Type B pancreatic cell (in vitro differentiated cells): ENCODE measurements around the gene GCAT. TPM values are rescaled to one million over a fixed set of nuclear protein-coding genes. Genes with fewer than 3 reads are reported as not detected.

Experiments used
- DNase-seq: peaks from one replicate; pipeline ENCODE4 v3.0.0; 2021; ENCODE audit warnings: mixed read lengths; ENCODE audit not compliant: unreplicated experiment; ENCODE audit errors: extremely low spot score
- H3K27ac Mint-ChIP-seq: 2 replicates; pipeline ENCODE4 v1.8.0; 2021; ENCODE audit warnings: mild to moderate bottlenecking, mixed read lengths
- H3K27me3 Mint-ChIP-seq: 2 replicates; pipeline ENCODE4 v1.8.0; 2021; ENCODE audit warnings: mixed read lengths
- H3K36me3 Mint-ChIP-seq: 2 replicates; pipeline ENCODE4 v1.8.0; 2021; ENCODE audit warnings: mixed read lengths
- H3K4me1 Mint-ChIP-seq: one replicate; pipeline ENCODE4 v1.8.0; 2021; ENCODE audit warnings: mixed read lengths; ENCODE audit not compliant: unreplicated experiment
- H3K4me3 Mint-ChIP-seq: 2 replicates; pipeline ENCODE4 v1.8.0; 2021; ENCODE audit warnings: mild to moderate bottlenecking, mixed read lengths
- H3K9me3 Mint-ChIP-seq: 2 replicates; pipeline ENCODE4 v1.8.0; 2021; ENCODE audit warnings: mixed read lengths
- CTCF ChIP-seq: fragments of 200-600 bp; sonication (generic); conservative IDR thresholded peaks from 2 replicates; pipeline ENCODE4 v1.5.0; 2021; ENCODE audit warnings: antibody characterized with exemption, mild to moderate bottlenecking
- total RNA-seq: library from RNA; stranded (reverse); gene quantifications from 2 replicates; pipeline ENCODE4 v1.2.1, GENCODE V29; 2021; ENCODE audit warnings: low replicate concordance

Gene GCAT
- total RNA-seq, 1 donor from 2014 or later, result 27.4 TPM

- no peak for DNase-seq
- H3K27ac Mint-ChIP-seq, result peak overlapping the region; percentile 72
- no peak for TF ChIP-seq CTCF
- H3K4me1 Mint-ChIP-seq, result peaks cover 26% of the 10 kb centered on the region
- H3K27me3 Mint-ChIP-seq, result no peaks in the 10 kb centered on the region
- H3K36me3 Mint-ChIP-seq, result no peaks in the 10 kb centered on the region
- no peak overlapping the region for H3K4me3 Mint-ChIP-seq
- H3K9me3 Mint-ChIP-seq, result no peaks in the 10 kb centered on the region
These were observed 25.2 kb upstream of the GCAT start for GRCh38 chr22:37782340-37783168.

GRCh38 chr22:37784829-37785495, 22.8 kb upstream of the GCAT start:
- H3K27me3 Mint-ChIP-seq, result no peaks in the 10 kb centered on the region
- H3K36me3 Mint-ChIP-seq, result no peaks in the 10 kb centered on the region
- DNase-seq, result no peak
- no peak for TF ChIP-seq CTCF
- peak overlapping the region; percentile 35 for H3K4me3 Mint-ChIP-seq
- no peaks in the 10 kb centered on the region for H3K9me3 Mint-ChIP-seq
- H3K27ac Mint-ChIP-seq, result peak overlapping the region; percentile 90
- peaks cover 18% of the 10 kb centered on the region for H3K4me1 Mint-ChIP-seq

GRCh38 chr22:37790234-37790633, 17.5 kb upstream of the GCAT start:
- Mint-ChIP-seq H3K4me3 (no peak overlapping the region), H3K36me3 (no peaks in the 10 kb centered on the region)
- TF ChIP-seq CTCF, result no peak

GRCh38 chr22:37792494-37792893, 15.2 kb upstream of the GCAT start:
- Mint-ChIP-seq H3K27ac (no peak overlapping the region), H3K9me3 (no peaks in the 10 kb centered on the region), H3K4me1 (peaks cover 5% of the 10 kb centered on the region), H3K27me3 (no peaks in the 10 kb centered on the region), H3K4me3 (no peak overlapping the region), H3K36me3 (no peaks in the 10 kb centered on the region)
- TF ChIP-seq CTCF, result no peak
- DNase-seq, result no peak

More at GRCh38 chr22:37790234-37790633, 17.5 kb upstream of the GCAT start:
- Mint-ChIP-seq H3K27ac (no peak overlapping the region), H3K4me1 (peaks cover 9% of the 10 kb centered on the region), H3K27me3 (no peaks in the 10 kb centered on the region), H3K9me3 (no peaks in the 10 kb centered on the region)
- DNase-seq, result no peak

GRCh38 chr22:37794376-37794775, 13.4 kb upstream of the GCAT start:
- Mint-ChIP-seq H3K27ac (no peak overlapping the region), H3K4me1 (peaks cover 5% of the 10 kb centered on the region), H3K9me3 (no peaks in the 10 kb centered on the region), H3K36me3 (no peaks in the 10 kb centered on the region), H3K27me3 (no peaks in the 10 kb centered on the region), H3K4me3 (no peak overlapping the region)
- DNase-seq, result no peak
- TF ChIP-seq CTCF, result no peak
